GM12878 (cell line): Measurements from ENCODE around the gene MAPKAPK3.

Experiments
- CBX3 ChIP-seq: fragments of 200-600 bp; sonication (generic); IDR thresholded peaks from 2 replicates; pipeline ENCODE4 v1.6.1; 2016; ENCODE audit warnings: low read depth, borderline replicate concordance
- FOXK2 ChIP-seq: fragments of 450-650 bp; IDR thresholded peaks from 2 replicates; pipeline ENCODE4 v1.6.1; 2017; ENCODE audit warnings: mild to moderate bottlenecking, moderate library complexity
- RAD21 ChIP-seq: IDR thresholded peaks from 2 replicates; pipeline ENCODE4 v1.6.1; 2011; ENCODE audit warnings: mild to moderate bottlenecking, low read depth, low read length, moderate library complexity; ENCODE audit not compliant: insufficient read depth
- SMARCA5 ChIP-seq: fragments of 450-650 bp; IDR thresholded peaks from 2 replicates; pipeline ENCODE4 v1.6.1; 2017; ENCODE audit warnings: mild to moderate bottlenecking
- SMC3 ChIP-seq: IDR thresholded peaks from 2 replicates; pipeline ENCODE4 v1.6.1; 2011; ENCODE audit warnings: low read length, improper control_type of control experiment, borderline replicate concordance
- STAT3 ChIP-seq: IDR thresholded peaks from 2 replicates; pipeline ENCODE4 v1.6.1; 2011; ENCODE audit warnings: low read depth, low read length, improper control_type of control experiment
- SUZ12 ChIP-seq: fragments of 200-600 bp; sonication (generic); IDR thresholded peaks from one replicate; pipeline ENCODE4 v1.6.1; 2018; ENCODE audit warnings: antibody characterized with exemption, mild to moderate bottlenecking; ENCODE audit not compliant: unreplicated experiment
- TCF3 ChIP-seq: IDR thresholded peaks from 2 replicates; pipeline ENCODE4 v1.6.1; 2012; ENCODE audit warnings: low read depth, mild to moderate bottlenecking, low read length, borderline replicate concordance; ENCODE audit not compliant: insufficient read depth
- ZNF384 ChIP-seq: IDR thresholded peaks from 2 replicates; pipeline ENCODE4 v1.6.1; 2012; ENCODE audit warnings: low read depth, mild to moderate bottlenecking, low read length, improper control_type of control experiment, borderline replicate concordance
- TF ChIP-seq, protein P1 (sequence below), 3 experiments: IDR thresholded peaks in 2 of 3; conservative IDR thresholded peaks in 1 of 3; 2 replicates each; pipeline ENCODE4 v1.5.1; 2011; ENCODE audit warnings: low read depth in 3 of 3, low read length in 3 of 3, mild to moderate bottlenecking in 3 of 3, control low read depth in 2 of 3, moderate library complexity in 2 of 3, inconsistent platforms in 1 of 3, mixed read lengths in 1 of 3; ENCODE audit not compliant: control insufficient read depth in 2 of 3, insufficient read depth in 1 of 3; ENCODE audit errors: extremely low read depth in 1 of 3
- TF ChIP-seq, protein P2 (sequence below): fragments of 450-650 bp; IDR thresholded peaks from 2 replicates; pipeline ENCODE4 v1.6.1; 2017; ENCODE audit warnings: antibody characterized with exemption, mild to moderate bottlenecking, moderate library complexity
- TF ChIP-seq, protein P3 (sequence below): fragments of 150-350 bp; IDR thresholded peaks from 2 replicates; pipeline ENCODE4 v1.6.1; 2014; ENCODE audit warnings: mild to moderate bottlenecking, low read depth, low read length

DNA sequence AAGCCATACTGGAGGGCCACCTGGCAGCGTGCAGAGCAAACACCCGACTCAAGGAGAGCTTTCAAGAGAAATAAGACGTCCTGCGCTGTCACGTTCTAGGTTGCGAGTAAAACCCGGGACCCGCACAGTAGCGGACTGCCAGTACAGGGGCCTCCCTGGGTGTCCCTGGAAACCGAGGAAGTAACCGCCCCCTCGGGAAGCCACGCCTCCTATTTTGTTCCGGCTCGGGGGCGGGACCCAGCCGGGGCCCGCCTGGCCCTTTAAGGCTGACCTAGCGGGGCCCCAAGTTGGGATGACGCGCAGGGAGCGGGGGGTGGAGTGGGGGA, 218 bp upstream of the MAPKAPK3 start:
- TF ChIP-seq SMC3: no peak
- TF ChIP-seq SMARCA5: no peak
- TF ChIP-seq, protein P1, sequence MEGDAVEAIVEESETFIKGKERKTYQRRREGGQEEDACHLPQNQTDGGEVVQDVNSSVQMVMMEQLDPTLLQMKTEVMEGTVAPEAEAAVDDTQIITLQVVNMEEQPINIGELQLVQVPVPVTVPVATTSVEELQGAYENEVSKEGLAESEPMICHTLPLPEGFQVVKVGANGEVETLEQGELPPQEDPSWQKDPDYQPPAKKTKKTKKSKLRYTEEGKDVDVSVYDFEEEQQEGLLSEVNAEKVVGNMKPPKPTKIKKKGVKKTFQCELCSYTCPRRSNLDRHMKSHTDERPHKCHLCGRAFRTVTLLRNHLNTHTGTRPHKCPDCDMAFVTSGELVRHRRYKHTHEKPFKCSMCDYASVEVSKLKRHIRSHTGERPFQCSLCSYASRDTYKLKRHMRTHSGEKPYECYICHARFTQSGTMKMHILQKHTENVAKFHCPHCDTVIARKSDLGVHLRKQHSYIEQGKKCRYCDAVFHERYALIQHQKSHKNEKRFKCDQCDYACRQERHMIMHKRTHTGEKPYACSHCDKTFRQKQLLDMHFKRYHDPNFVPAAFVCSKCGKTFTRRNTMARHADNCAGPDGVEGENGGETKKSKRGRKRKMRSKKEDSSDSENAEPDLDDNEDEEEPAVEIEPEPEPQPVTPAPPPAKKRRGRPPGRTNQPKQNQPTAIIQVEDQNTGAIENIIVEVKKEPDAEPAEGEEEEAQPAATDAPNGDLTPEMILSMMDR (IDR thresholded peaks at IDR 0.05 in 2 of 3, conservative IDR thresholded peaks at IDR 0.05 in 1 of 3; ENCODE audit: control insufficient read depth in 2 of 3, extremely low read depth in 1 of 3, insufficient read depth in 1 of 3, low read depth in 3 of 3, low read length in 3 of 3): no peak
- no peak for TF ChIP-seq FOXK2
- no peak for TF ChIP-seq RAD21
- TF ChIP-seq, protein P2, sequence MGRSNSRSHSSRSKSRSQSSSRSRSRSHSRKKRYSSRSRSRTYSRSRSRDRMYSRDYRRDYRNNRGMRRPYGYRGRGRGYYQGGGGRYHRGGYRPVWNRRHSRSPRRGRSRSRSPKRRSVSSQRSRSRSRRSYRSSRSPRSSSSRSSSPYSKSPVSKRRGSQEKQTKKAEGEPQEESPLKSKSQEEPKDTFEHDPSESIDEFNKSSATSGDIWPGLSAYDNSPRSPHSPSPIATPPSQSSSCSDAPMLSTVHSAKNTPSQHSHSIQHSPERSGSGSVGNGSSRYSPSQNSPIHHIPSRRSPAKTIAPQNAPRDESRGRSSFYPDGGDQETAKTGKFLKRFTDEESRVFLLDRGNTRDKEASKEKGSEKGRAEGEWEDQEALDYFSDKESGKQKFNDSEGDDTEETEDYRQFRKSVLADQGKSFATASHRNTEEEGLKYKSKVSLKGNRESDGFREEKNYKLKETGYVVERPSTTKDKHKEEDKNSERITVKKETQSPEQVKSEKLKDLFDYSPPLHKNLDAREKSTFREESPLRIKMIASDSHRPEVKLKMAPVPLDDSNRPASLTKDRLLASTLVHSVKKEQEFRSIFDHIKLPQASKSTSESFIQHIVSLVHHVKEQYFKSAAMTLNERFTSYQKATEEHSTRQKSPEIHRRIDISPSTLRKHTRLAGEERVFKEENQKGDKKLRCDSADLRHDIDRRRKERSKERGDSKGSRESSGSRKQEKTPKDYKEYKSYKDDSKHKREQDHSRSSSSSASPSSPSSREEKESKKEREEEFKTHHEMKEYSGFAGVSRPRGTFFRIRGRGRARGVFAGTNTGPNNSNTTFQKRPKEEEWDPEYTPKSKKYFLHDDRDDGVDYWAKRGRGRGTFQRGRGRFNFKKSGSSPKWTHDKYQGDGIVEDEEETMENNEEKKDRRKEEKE: no peak
- TF ChIP-seq, protein P3, sequence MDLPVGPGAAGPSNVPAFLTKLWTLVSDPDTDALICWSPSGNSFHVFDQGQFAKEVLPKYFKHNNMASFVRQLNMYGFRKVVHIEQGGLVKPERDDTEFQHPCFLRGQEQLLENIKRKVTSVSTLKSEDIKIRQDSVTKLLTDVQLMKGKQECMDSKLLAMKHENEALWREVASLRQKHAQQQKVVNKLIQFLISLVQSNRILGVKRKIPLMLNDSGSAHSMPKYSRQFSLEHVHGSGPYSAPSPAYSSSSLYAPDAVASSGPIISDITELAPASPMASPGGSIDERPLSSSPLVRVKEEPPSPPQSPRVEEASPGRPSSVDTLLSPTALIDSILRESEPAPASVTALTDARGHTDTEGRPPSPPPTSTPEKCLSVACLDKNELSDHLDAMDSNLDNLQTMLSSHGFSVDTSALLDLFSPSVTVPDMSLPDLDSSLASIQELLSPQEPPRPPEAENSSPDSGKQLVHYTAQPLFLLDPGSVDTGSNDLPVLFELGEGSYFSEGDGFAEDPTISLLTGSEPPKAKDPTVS: no peak
- TF ChIP-seq STAT3: no peak
- no peak for TF ChIP-seq CBX3
- TF ChIP-seq TCF3: no peak
- no peak for TF ChIP-seq SUZ12
- TF ChIP-seq ZNF384: no peak
